Glutamatergic neuron (in vitro differentiated cells): ENCODE measurements around the gene LMF2. TPM values are rescaled to one million over a fixed set of nuclear protein-coding genes. Genes with fewer than 3 reads are reported as not detected.

Source experiments
- DNase-seq: peaks from one replicate; pipeline ENCODE4 v3.0.0; 2022
- H3K27ac Mint-ChIP-seq: one replicate; pipeline ENCODE4 v1.8.0; 2020; ENCODE audit warnings: mild to moderate bottlenecking, mixed read lengths, inconsistent platforms; ENCODE audit not compliant: unreplicated experiment
- H3K27me3 Mint-ChIP-seq: one replicate; pipeline ENCODE4 v1.8.0; 2020; ENCODE audit warnings: mild to moderate bottlenecking, moderate library complexity, mixed read lengths, inconsistent platforms; ENCODE audit not compliant: unreplicated experiment
- H3K36me3 Mint-ChIP-seq: one replicate; pipeline ENCODE4 v1.8.0; 2020; ENCODE audit warnings: mild to moderate bottlenecking, mixed read lengths, inconsistent platforms; ENCODE audit not compliant: unreplicated experiment
- H3K4me1 Mint-ChIP-seq: one replicate; pipeline ENCODE4 v1.8.0; 2020; ENCODE audit warnings: mild to moderate bottlenecking, low read depth, mixed read lengths, inconsistent platforms; ENCODE audit not compliant: unreplicated experiment
- H3K4me3 Mint-ChIP-seq: one replicate; pipeline ENCODE4 v1.8.0; 2020; ENCODE audit warnings: mild to moderate bottlenecking, mixed read lengths, inconsistent platforms; ENCODE audit not compliant: unreplicated experiment
- H3K9me3 Mint-ChIP-seq: one replicate; pipeline ENCODE4 v1.8.0; 2020; ENCODE audit warnings: mild to moderate bottlenecking, moderate library complexity, mixed read lengths, inconsistent platforms; ENCODE audit not compliant: unreplicated experiment
- CTCF ChIP-seq: fragments of 200-600 bp; sonication (generic); IDR thresholded peaks from one replicate; pipeline ENCODE4 v1.5.0; 2021; ENCODE audit not compliant: partially characterized antibody, unreplicated experiment
- total RNA-seq: library from RNA; stranded (reverse); fragmentation: NEBNext Ultra II Directional; extraction: Animal tissue kit (Norgen Biotek cat#: 25700); gene quantifications from one replicate; pipeline ENCODE4 v1.2.1, GENCODE V29; 2021; ENCODE audit not compliant: unreplicated experiment

The LMF2 gene
- total RNA-seq, 1 donor from 2014 or later = 62.2 TPM

- H3K27ac Mint-ChIP-seq = no peak overlapping the region
- no peak for DNase-seq
- TF ChIP-seq CTCF = no peak
- H3K4me1 Mint-ChIP-seq = peaks cover 13% of the 10 kb centered on the region
- no peak overlapping the region for H3K4me3 Mint-ChIP-seq
- H3K36me3 Mint-ChIP-seq = no peaks in the 10 kb centered on the region
- peaks cover 14% of the 10 kb centered on the region for H3K27me3 Mint-ChIP-seq
- peaks cover 2% of the 10 kb centered on the region for H3K9me3 Mint-ChIP-seq
These were observed 39.6 kb downstream of the LMF2 start for GRCh38 chr22:50467773-50468440.

GRCh38 chr22:50467341-50467740 lies 40.2 kb downstream of the LMF2 start:
- TF ChIP-seq CTCF = no peak
- no peak overlapping the region for H3K27ac Mint-ChIP-seq
- H3K27me3 Mint-ChIP-seq = peaks cover 13% of the 10 kb centered on the region
- no peak for DNase-seq
- no peak overlapping the region for H3K4me3 Mint-ChIP-seq
- peaks cover 13% of the 10 kb centered on the region for H3K4me1 Mint-ChIP-seq
- H3K9me3 Mint-ChIP-seq = peaks cover 2% of the 10 kb centered on the region
- no peaks in the 10 kb centered on the region for H3K36me3 Mint-ChIP-seq

- H3K9me3 Mint-ChIP-seq = peaks cover 3% of the 10 kb centered on the region
- no peak overlapping the region for H3K4me3 Mint-ChIP-seq
- H3K27me3 Mint-ChIP-seq = peaks cover 10% of the 10 kb centered on the region
- H3K36me3 Mint-ChIP-seq = no peaks in the 10 kb centered on the region
- peaks cover 5% of the 10 kb centered on the region for H3K4me1 Mint-ChIP-seq
- no peak overlapping the region for H3K27ac Mint-ChIP-seq
- no peak for TF ChIP-seq CTCF
- no peak for DNase-seq
These were observed 42.2 kb downstream of the LMF2 start for GRCh38 chr22:50465066-50465930.

- no peak for DNase-seq
- Mint-ChIP-seq H3K27ac (no peak overlapping the region), H3K4me1 (peaks cover 5% of the 10 kb centered on the region), H3K27me3 (peaks cover 11% of the 10 kb centered on the region), H3K9me3 (peaks cover 3% of the 10 kb centered on the region), H3K36me3 (no peaks in the 10 kb centered on the region), H3K4me3 (no peak overlapping the region)
- no peak for TF ChIP-seq CTCF
These were observed 43.1 kb downstream of the LMF2 start for GRCh38 chr22:50464451-50464850.
